Endothelial cell (in vitro differentiated cells): Measurements from ENCODE around the gene NHLRC4. TPM values are rescaled to one million over a fixed set of nuclear protein-coding genes. Genes with fewer than 3 reads are reported as not detected.

ENCODE experiments used
- DNase-seq: peaks from one replicate; pipeline ENCODE4 v3.0.0; 2021; ENCODE audit warnings: low spot score
- H3K27ac Mint-ChIP-seq: one replicate; pipeline ENCODE4 v1.8.0; 2021; ENCODE audit warnings: mixed read lengths, inconsistent platforms; ENCODE audit not compliant: unreplicated experiment
- H3K27me3 Mint-ChIP-seq: one replicate; pipeline ENCODE4 v1.8.0; 2021; ENCODE audit warnings: mild to moderate bottlenecking, moderate library complexity, mixed read lengths, inconsistent platforms; ENCODE audit not compliant: unreplicated experiment
- H3K36me3 Mint-ChIP-seq: one replicate; pipeline ENCODE4 v1.8.0; 2021; ENCODE audit warnings: mild to moderate bottlenecking, low read depth, mixed read lengths, inconsistent platforms; ENCODE audit not compliant: unreplicated experiment
- H3K4me1 Mint-ChIP-seq: one replicate; pipeline ENCODE4 v1.8.0; 2021; ENCODE audit warnings: mild to moderate bottlenecking, mixed read lengths, inconsistent platforms; ENCODE audit not compliant: unreplicated experiment
- H3K4me3 Mint-ChIP-seq: one replicate; pipeline ENCODE4 v1.8.0; 2021; ENCODE audit warnings: mild to moderate bottlenecking, mixed read lengths, inconsistent platforms; ENCODE audit not compliant: unreplicated experiment
- H3K9me3 Mint-ChIP-seq: one replicate; pipeline ENCODE4 v1.8.0; 2021; ENCODE audit warnings: mixed read lengths, inconsistent platforms; ENCODE audit not compliant: unreplicated experiment
- CTCF ChIP-seq: fragments of 200-600 bp; sonication (generic); IDR thresholded peaks from one replicate; pipeline ENCODE4 v1.5.0; 2021; ENCODE audit warnings: antibody characterized with exemption; ENCODE audit not compliant: unreplicated experiment
- total RNA-seq: library from RNA; stranded (reverse); fragmentation: NEBNext Ultra II Directional; extraction: Animal tissue kit (Norgen Biotek cat#: 25700); gene quantifications from one replicate; pipeline ENCODE4 v1.2.1, GENCODE V29; 2021; ENCODE audit not compliant: unreplicated experiment

The NHLRC4 gene
- total RNA-seq, 1 donor from 2014 or later, result 0.69 TPM

GRCh38 chr16:524274-525040, 42.3 kb upstream of the NHLRC4 start:
- H3K27ac Mint-ChIP-seq, result no peak overlapping the region
- H3K36me3 Mint-ChIP-seq, result peaks cover 3% of the 10 kb centered on the region
- DNase-seq, result no peak
- H3K9me3 Mint-ChIP-seq, result no peaks in the 10 kb centered on the region
- peaks cover 22% of the 10 kb centered on the region for H3K27me3 Mint-ChIP-seq
- no peak overlapping the region for H3K4me3 Mint-ChIP-seq
- H3K4me1 Mint-ChIP-seq, result peaks cover 13% of the 10 kb centered on the region
- no peak for TF ChIP-seq CTCF

GRCh38 chr16:525123-525519, 41.7 kb upstream of the NHLRC4 start:
- H3K36me3 Mint-ChIP-seq, result no peaks in the 10 kb centered on the region
- no peak for DNase-seq
- no peak for TF ChIP-seq CTCF
- peak overlapping the region; percentile 15 for H3K4me3 Mint-ChIP-seq
- peaks cover 23% of the 10 kb centered on the region for H3K27me3 Mint-ChIP-seq
- peaks cover 13% of the 10 kb centered on the region for H3K4me1 Mint-ChIP-seq
- peak overlapping the region; percentile 70 for H3K27ac Mint-ChIP-seq
- H3K9me3 Mint-ChIP-seq, result no peaks in the 10 kb centered on the region

GRCh38 chr16:525520-526180, 41.2 kb upstream of the NHLRC4 start:
- Mint-ChIP-seq H3K27me3 (peaks cover 27% of the 10 kb centered on the region), H3K4me1 (peaks cover 13% of the 10 kb centered on the region)

GRCh38 chr16:526181-527014, 40.4 kb upstream of the NHLRC4 start:
- Mint-ChIP-seq H3K9me3 (no peaks in the 10 kb centered on the region), H3K27me3 (peaks cover 27% of the 10 kb centered on the region), H3K4me1 (peaks cover 13% of the 10 kb centered on the region), H3K36me3 (no peaks in the 10 kb centered on the region), H3K27ac (peak overlapping the region; percentile 72), H3K4me3 (peak overlapping the region; percentile 92)
- no peak for DNase-seq
- TF ChIP-seq CTCF, result no peak

More at GRCh38 chr16:525520-526180, 41.2 kb upstream of the NHLRC4 start:
- Mint-ChIP-seq H3K36me3 (no peaks in the 10 kb centered on the region), H3K4me3 (peak overlapping the region; percentile 15), H3K27ac (peak overlapping the region; percentile 70), H3K9me3 (no peaks in the 10 kb centered on the region)
- no peak for TF ChIP-seq CTCF
- DNase-seq, result no peak
